Parathyroid adenoma (tissue), 2 donors: ENCODE data around the gene DNAJC7.

Source experiments
- H2AFZ ChIP-seq: fragments of 300-600 bp; sonication (generic); one replicate; pipeline ENCODE4 v1.7.0; 2017; ENCODE audit warnings: antibody characterized with exemption, mild to moderate bottlenecking
- H3K27ac ChIP-seq: fragments of 300-600 bp; sonication (generic); one replicate; pipeline ENCODE4 v1.7.0; 2017
- H3K27me3 ChIP-seq: fragments of 300-600 bp; sonication (generic); one replicate; pipeline ENCODE4 v1.7.0; 2017; ENCODE audit warnings: low read length; ENCODE audit not compliant: control insufficient read depth, insufficient read depth
- H3K36me3 ChIP-seq: fragments of 300-600 bp; sonication (generic); one replicate; pipeline ENCODE4 v1.7.0; 2017; ENCODE audit warnings: low read length; ENCODE audit not compliant: control insufficient read depth, insufficient read depth
- H3K4me1 ChIP-seq: fragments of 300-600 bp; sonication (generic); one replicate; pipeline ENCODE4 v1.7.0; 2017; ENCODE audit warnings: control low read depth
- H3K4me2 ChIP-seq: fragments of 300-600 bp; sonication (generic); one replicate; pipeline ENCODE4 v1.7.0; 2017; ENCODE audit warnings: low read length
- H3K4me3 ChIP-seq: fragments of 300-600 bp; sonication (generic); one replicate; pipeline ENCODE4 v1.7.0; 2017; ENCODE audit warnings: low read depth, low read length
- H3K79me2 ChIP-seq: fragments of 300-600 bp; sonication (generic); one replicate; pipeline ENCODE4 v1.7.0; 2017; ENCODE audit warnings: control low read depth
- H3K9ac ChIP-seq: fragments of 300-600 bp; sonication (generic); one replicate; pipeline ENCODE4 v1.7.0; 2017; ENCODE audit warnings: mild to moderate bottlenecking
- H3K9me3 ChIP-seq: fragments of 300-600 bp; sonication (generic); one replicate; pipeline ENCODE4 v1.7.0; 2017; ENCODE audit warnings: low read length; ENCODE audit not compliant: control insufficient read depth
- TF ChIP-seq, protein P1 (sequence below): fragments of 300-600 bp; sonication (generic); IDR thresholded peaks from one replicate; pipeline ENCODE4 v1.7.0; 2017; ENCODE audit warnings: antibody characterized with exemption, mild to moderate bottlenecking
- donor health status: primary hyperparathyroidism.

Gene DNAJC7

DNA sequence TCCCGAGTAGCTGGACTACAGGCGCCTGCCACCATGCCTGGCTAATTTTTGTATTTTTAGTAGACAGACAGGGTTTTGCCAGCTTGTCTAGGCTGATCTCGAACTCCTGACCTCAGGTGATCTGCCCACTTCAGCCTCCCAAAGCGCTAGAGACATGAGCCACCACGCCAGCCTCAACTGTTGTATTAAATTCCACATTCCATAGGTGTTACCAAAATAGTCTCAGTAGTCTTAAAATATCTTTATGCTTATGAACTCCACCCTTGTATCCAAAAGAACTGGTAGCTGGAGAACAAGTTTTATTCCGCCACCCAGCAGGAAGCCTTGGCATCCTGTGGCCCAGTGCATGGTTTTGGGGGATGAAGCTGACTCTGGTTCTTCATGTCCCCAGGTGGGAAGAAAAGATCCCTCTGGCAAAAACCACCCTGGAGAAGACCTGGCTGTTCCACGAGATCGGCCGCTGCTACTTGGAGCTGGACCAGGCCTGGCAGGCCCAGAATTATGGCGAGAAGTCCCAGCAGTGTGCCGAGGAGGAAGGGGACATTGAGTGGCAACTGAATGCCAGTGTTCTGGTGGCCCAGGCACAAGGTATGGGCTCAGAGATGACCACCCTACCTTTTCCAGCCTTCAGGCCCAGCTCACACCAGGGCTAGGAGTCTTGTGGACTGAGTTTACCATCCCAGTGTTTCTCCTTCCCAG, 68.3 kb downstream of the DNAJC7 start:
- no peaks in the 10 kb centered on the region for H3K36me3 ChIP-seq
- no peak overlapping the region for H2AFZ ChIP-seq

DNA sequence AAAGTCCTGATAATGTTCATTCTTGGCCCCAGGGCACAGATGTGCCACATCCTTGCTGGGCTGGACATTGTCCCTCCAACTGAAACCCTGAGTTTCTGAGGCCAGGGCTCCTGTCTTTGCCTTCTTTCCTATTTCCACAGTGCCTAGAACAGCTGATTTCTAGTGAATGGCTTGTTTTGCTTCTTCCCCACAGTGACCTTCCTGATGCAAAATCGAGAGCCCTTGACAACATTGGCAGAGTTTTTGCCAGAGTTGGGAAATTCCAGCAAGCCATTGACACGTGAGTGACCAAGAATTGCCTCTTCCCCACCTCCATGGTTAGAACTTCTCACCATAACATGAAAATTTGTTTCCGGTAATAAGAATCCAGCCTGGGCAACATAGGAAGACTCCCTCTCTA, 72.3 kb downstream of the DNAJC7 start:
- no peak overlapping the region for H3K9ac ChIP-seq
- no peak overlapping the region for H3K4me2 ChIP-seq
- TF ChIP-seq, protein P1, sequence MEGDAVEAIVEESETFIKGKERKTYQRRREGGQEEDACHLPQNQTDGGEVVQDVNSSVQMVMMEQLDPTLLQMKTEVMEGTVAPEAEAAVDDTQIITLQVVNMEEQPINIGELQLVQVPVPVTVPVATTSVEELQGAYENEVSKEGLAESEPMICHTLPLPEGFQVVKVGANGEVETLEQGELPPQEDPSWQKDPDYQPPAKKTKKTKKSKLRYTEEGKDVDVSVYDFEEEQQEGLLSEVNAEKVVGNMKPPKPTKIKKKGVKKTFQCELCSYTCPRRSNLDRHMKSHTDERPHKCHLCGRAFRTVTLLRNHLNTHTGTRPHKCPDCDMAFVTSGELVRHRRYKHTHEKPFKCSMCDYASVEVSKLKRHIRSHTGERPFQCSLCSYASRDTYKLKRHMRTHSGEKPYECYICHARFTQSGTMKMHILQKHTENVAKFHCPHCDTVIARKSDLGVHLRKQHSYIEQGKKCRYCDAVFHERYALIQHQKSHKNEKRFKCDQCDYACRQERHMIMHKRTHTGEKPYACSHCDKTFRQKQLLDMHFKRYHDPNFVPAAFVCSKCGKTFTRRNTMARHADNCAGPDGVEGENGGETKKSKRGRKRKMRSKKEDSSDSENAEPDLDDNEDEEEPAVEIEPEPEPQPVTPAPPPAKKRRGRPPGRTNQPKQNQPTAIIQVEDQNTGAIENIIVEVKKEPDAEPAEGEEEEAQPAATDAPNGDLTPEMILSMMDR: no peak
- H3K9me3 ChIP-seq: no peaks in the 10 kb centered on the region
- H3K79me2 ChIP-seq: no peaks in the 10 kb centered on the region
- H2AFZ ChIP-seq: no peak overlapping the region
- H3K27me3 ChIP-seq: no peaks in the 10 kb centered on the region
- H3K4me1 ChIP-seq: no peaks in the 10 kb centered on the region
- no peak overlapping the region for H3K27ac ChIP-seq
- no peak overlapping the region for H3K4me3 ChIP-seq
- H3K36me3 ChIP-seq: no peaks in the 10 kb centered on the region

More for the DNA sequence above, 68.3 kb downstream of the DNAJC7 start:
- no peaks in the 10 kb centered on the region for H3K4me1 ChIP-seq
- H3K9ac ChIP-seq: no peak overlapping the region
- no peak overlapping the region for H3K4me3 ChIP-seq
- H3K79me2 ChIP-seq: no peaks in the 10 kb centered on the region
- TF ChIP-seq, protein P1: no peak
- no peak overlapping the region for H3K4me2 ChIP-seq
- no peaks in the 10 kb centered on the region for H3K27me3 ChIP-seq
- no peaks in the 10 kb centered on the region for H3K9me3 ChIP-seq
- H3K27ac ChIP-seq: no peak overlapping the region

DNA sequence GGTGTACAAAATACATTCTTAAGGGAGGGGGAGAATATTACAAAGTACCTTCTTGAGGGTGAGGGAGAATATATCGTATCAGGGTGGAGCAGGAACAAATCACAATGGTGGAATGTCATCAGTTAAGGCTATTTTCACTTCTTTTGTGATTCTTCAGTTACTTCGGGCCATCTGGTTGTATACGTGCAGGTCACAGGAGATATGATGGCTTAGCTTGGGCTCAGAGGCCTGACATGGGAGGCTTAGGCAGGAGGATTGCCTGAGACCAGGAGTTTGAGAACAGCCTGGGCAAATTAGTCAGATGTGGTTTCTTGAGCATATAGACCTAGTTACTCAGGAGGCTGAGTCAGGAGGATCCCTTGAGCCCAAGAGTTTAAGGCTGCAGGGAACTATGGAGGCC, 73.7 kb downstream of the DNAJC7 start:
- Histone ChIP-seq H3K27me3 (no peaks in the 10 kb centered on the region), H3K79me2 (no peaks in the 10 kb centered on the region), H2AFZ (no peak overlapping the region), H3K9ac (no peak overlapping the region), H3K4me2 (no peak overlapping the region), H3K27ac (no peak overlapping the region), H3K4me1 (no peaks in the 10 kb centered on the region), H3K4me3 (no peak overlapping the region), H3K36me3 (no peaks in the 10 kb centered on the region), H3K9me3 (no peaks in the 10 kb centered on the region)
- TF ChIP-seq, protein P1: no peak

DNA sequence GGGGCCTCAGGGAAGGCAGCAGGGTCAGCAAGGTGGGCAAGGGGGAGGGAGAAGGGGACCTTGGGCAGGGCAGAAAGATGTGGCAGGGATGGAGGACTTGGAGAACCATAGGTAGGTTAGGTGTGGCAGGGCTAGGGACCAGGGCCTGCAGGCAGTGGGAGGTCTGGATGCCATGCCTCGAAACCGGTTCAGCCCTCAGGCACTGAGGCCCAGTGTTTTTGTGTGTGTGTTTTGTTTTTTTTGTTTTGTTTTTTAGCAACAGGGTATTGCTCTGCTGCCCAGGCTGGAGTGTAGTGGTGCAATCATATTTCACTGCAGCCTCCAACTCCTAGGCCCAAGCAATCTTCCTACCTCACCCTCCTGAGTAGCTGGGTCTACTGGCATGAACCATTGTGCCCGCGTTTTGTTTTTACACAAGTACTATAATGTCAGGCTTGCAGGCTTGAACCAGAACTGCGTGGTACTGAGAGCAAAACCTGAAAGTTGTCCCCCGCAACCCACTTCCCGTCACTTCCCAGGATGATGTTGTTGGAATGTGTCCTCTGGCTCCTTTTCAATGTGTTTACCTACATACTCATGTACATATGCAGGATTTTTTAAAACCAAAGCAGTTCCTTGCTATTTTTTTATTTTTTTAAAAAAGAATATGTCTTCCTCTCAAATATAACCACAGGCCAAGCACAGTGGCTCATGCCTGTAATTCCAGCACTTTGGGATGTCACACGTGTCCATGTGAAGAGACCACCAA, 74.4 kb downstream of the DNAJC7 start:
- no peak overlapping the region for H3K27ac ChIP-seq

More for the DNA sequence above, 74.4 kb downstream of the DNAJC7 start:
- no peaks in the 10 kb centered on the region for H3K79me2 ChIP-seq
- no peaks in the 10 kb centered on the region for H3K9me3 ChIP-seq
- H3K36me3 ChIP-seq: no peaks in the 10 kb centered on the region
- no peaks in the 10 kb centered on the region for H3K4me1 ChIP-seq
- TF ChIP-seq, protein P1: no peak
- H3K27me3 ChIP-seq: no peaks in the 10 kb centered on the region
- no peak overlapping the region for H3K4me2 ChIP-seq
- H2AFZ ChIP-seq: no peak overlapping the region
- no peak overlapping the region for H3K9ac ChIP-seq
- H3K4me3 ChIP-seq: no peak overlapping the region
